HG03342 (cell line): ENCODE results near the gene ANXA2R.

Experiments
- ATAC-seq: cut with Tn5 transposase; IDR thresholded peaks from one replicate; pipeline ENCODE4 v1.9.1; 2021; ENCODE audit warnings: mild to moderate bottlenecking, moderate library complexity; ENCODE audit not compliant: unreplicated experiment

ANXA2R gene

GRCh38 chr5:43001748-43002147, 38.4 kb downstream of the ANXA2R start:
- ATAC-seq = no peak

GRCh38 chr5:43000914-43001313, 39.2 kb downstream of the ANXA2R start:
- ATAC-seq = no peak

- ATAC-seq = no peak
Observed at GRCh38 chr5:43000111-43000840, 39.8 kb downstream of the ANXA2R start.

- ATAC-seq = no peak
Observed at GRCh38 chr5:42995360-42995751, 44.8 kb downstream of the ANXA2R start.

- peak; percentile 48 for ATAC-seq
Observed at GRCh38 chr5:42994555-42995359, 45.4 kb downstream of the ANXA2R start.

GRCh38 chr5:42994246-42994554, 45.9 kb downstream of the ANXA2R start:
- no peak for ATAC-seq

- no peak for ATAC-seq
Observed at GRCh38 chr5:42993516-42994245, 46.4 kb downstream of the ANXA2R start.

- ATAC-seq = peak; percentile 41
Observed at GRCh38 chr5:42992088-42992879, 47.8 kb downstream of the ANXA2R start.

GRCh38 chr5:42991404-42992087, 48.6 kb downstream of the ANXA2R start:
- peak; percentile 18 for ATAC-seq

GRCh38 chr5:42990892-42991291, 49.2 kb downstream of the ANXA2R start:
- no peak for ATAC-seq
